Measurements from ENCODE around the gene BRD7. TPM values are rescaled to one million over a fixed set of nuclear protein-coding genes. Genes with fewer than 3 reads are reported as not detected.
A peak's percentile ranks its signal among the peaks of the same experiment; 100 is the strongest.

The BRD7 gene
- total RNA-seq, 1 donor from 2014 or later, result 80.8 TPM

GRCh38 chr16:50268352-50268751 is 100.4 kb downstream of the BRD7 start:
- peaks cover 5% of the 10 kb centered on the region for H3K27me3 Mint-ChIP-seq (ENCODE audit: unreplicated experiment)
- H3K27ac Mint-ChIP-seq (ENCODE audit: unreplicated experiment), result no peak overlapping the region
- H3K4me1 Mint-ChIP-seq (ENCODE audit: low read depth, unreplicated experiment), result peaks cover 29% of the 10 kb centered on the region
- peaks cover 4% of the 10 kb centered on the region for H3K9me3 Mint-ChIP-seq (ENCODE audit: unreplicated experiment)
- H3K36me3 Mint-ChIP-seq (ENCODE audit: unreplicated experiment), result no peaks in the 10 kb centered on the region
- no peak for TF ChIP-seq CTCF (IDR thresholded peaks at IDR 0.05; ENCODE audit: partially characterized antibody, unreplicated experiment)
- no peak for DNase-seq
- H3K4me3 Mint-ChIP-seq (ENCODE audit: unreplicated experiment), result no peak overlapping the region

GRCh38 chr16:50267651-50268050 is 101.1 kb downstream of the BRD7 start:
- peak overlapping the region; percentile 90 for H3K27ac Mint-ChIP-seq (ENCODE audit: unreplicated experiment)
- H3K4me3 Mint-ChIP-seq (ENCODE audit: unreplicated experiment), result no peak overlapping the region
- TF ChIP-seq CTCF (IDR thresholded peaks at IDR 0.05; ENCODE audit: partially characterized antibody, unreplicated experiment), result no peak
- H3K9me3 Mint-ChIP-seq (ENCODE audit: unreplicated experiment), result peaks cover 4% of the 10 kb centered on the region
- H3K4me1 Mint-ChIP-seq (ENCODE audit: low read depth, unreplicated experiment), result peaks cover 28% of the 10 kb centered on the region
- H3K36me3 Mint-ChIP-seq (ENCODE audit: unreplicated experiment), result no peaks in the 10 kb centered on the region
- peaks cover 7% of the 10 kb centered on the region for H3K27me3 Mint-ChIP-seq (ENCODE audit: unreplicated experiment)
- no peak for DNase-seq

DNA sequence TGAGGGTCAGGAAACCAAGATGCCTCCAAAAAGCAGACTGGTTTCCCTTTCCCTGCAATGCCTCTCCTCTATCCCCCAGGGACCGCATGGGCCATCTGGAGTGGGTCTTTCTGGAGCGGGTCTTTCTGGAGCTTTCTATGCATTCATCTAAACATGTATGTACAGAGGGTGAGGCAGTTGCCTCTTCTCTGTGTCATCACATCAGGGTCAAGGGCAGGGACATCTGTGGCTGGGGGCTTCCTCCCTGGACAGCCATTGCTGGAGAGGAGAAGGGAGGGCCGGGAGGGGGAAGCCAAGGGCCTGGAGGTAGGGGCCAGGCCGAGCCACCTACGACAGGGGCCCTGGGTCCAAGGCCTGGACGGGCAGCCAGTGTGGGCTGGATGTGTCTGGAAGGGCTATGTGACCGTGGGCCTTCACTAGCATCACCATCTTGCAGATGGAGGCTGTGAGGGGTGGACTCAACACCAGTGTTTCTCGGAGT is 101.6 kb downstream of the BRD7 start:
- Mint-ChIP-seq H3K27ac (ENCODE audit: unreplicated experiment) (peak overlapping the region; percentile 90), H3K4me3 (ENCODE audit: unreplicated experiment) (peak overlapping the region; percentile 57), H3K4me1 (ENCODE audit: low read depth, unreplicated experiment) (peaks cover 25% of the 10 kb centered on the region), H3K36me3 (ENCODE audit: unreplicated experiment) (no peaks in the 10 kb centered on the region), H3K27me3 (ENCODE audit: unreplicated experiment) (peaks cover 8% of the 10 kb centered on the region), H3K9me3 (ENCODE audit: unreplicated experiment) (peaks cover 4% of the 10 kb centered on the region)
- peak; percentile 63 for DNase-seq
- no peak for TF ChIP-seq CTCF (IDR thresholded peaks at IDR 0.05; ENCODE audit: partially characterized antibody, unreplicated experiment)

DNA sequence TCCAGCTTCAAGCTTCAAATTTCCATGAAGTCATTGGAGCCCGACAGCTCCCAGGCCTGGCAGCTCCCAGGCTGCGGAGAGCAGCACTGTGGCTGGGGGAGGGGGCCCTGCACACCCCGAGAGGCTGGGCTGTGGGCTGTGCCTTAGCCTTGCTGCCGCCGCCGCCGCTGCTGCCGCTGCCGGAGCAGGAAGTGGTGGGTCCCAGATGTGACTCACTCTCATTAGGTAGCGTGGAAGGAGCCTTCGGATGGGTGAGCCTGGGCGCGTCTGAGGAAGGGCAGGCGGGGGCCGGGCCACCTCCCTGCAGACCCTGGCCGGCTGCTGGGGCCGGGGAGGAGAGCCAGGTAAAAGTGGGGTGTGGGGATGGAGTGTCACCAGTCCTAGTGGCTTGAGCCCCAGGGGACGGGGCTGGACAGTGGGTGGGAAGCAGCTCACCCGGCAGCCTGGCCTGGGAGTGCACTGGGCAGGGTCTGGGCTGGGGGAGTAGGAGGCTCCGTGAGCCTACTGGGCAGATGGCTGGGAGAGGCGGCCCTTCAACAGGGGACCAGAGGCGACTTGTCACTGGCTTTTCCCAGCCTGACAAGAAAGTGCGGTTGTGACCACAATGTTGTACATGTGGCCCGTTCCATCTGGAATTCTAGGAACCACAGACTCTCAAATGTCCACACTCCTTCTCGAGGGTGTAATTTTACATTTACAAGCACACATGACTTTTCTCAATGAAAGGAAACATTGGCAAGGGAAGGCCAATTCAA is 102.3 kb downstream of the BRD7 start, which contains the start of gene ADCY7:
ADCY7 (plus strand) TSS at position 215 of the 755 bp plus-strand sequence. CDS start 21,629 bp downstream, outside the sequence.
- DNase-seq, result peak; percentile 60
- peaks cover 25% of the 10 kb centered on the region for H3K4me1 Mint-ChIP-seq (ENCODE audit: low read depth, unreplicated experiment)
- TF ChIP-seq CTCF (IDR thresholded peaks at IDR 0.05; ENCODE audit: partially characterized antibody, unreplicated experiment), result no peak
- no peaks in the 10 kb centered on the region for H3K36me3 Mint-ChIP-seq (ENCODE audit: unreplicated experiment)
- peak within 1 kb of the TSS; percentile 57 for H3K4me3 Mint-ChIP-seq (ENCODE audit: unreplicated experiment)
- H3K9me3 Mint-ChIP-seq (ENCODE audit: unreplicated experiment), result peaks cover 4% of the 10 kb centered on the region
- peaks cover 12% of the 10 kb centered on the region for H3K27me3 Mint-ChIP-seq (ENCODE audit: unreplicated experiment)
- peak within 1 kb of the TSS; percentile 90 for H3K27ac Mint-ChIP-seq (ENCODE audit: unreplicated experiment)

Small RNA genes lying within 50 kb of the gene (microRNA-seq; reads per million reads assigned to microRNA genes)
- gene MIR6771 (ENCODE audit: unreplicated experiment), result not detected

Other genes with a start within 250 kb of the BRD7 start
- gene TENT4B, start 215.7 kb downstream of the BRD7 start, total RNA-seq (ENCODE audit: unreplicated experiment), result 9.5 TPM
- gene ADCY7, start 102.4 kb downstream of the BRD7 start, total RNA-seq (ENCODE audit: unreplicated experiment), result 16.7 TPM
- gene NKD1, start 179.4 kb upstream of the BRD7 start, total RNA-seq (ENCODE audit: unreplicated experiment), result 31.3 TPM

All from glutamatergic neuron (in vitro differentiated cells).